ENCODE results near the gene PDSS2. TPM values are rescaled to one million over a fixed set of nuclear protein-coding genes. Genes with fewer than 3 reads are reported as not detected.

Gene PDSS2
- total RNA-seq, 1 donor from 2014 or later, result 13.4 TPM

- no peak overlapping the region for H3K4me3 ChIP-seq (ENCODE audit: low read depth, low read length)
- DNase-seq (ENCODE audit: low read depth), result no peak
- H3K36me3 ChIP-seq (ENCODE audit: control insufficient read depth, insufficient read depth, low read length), result no peaks in the 10 kb centered on the region
- no peaks in the 10 kb centered on the region for H3K27me3 ChIP-seq (ENCODE audit: control insufficient read depth, insufficient read depth, low read length)
- TF ChIP-seq CTCF (IDR thresholded peaks at IDR 0.05; ENCODE audit: insufficient read depth, low read length, poor library complexity, severe bottlenecking), result no peak
Measured at GRCh38 chr6:107344981-107345380, 114.4 kb downstream of the PDSS2 start.

- no peak for TF ChIP-seq CTCF (IDR thresholded peaks at IDR 0.05; ENCODE audit: insufficient read depth, low read length, poor library complexity, severe bottlenecking)
- H3K36me3 ChIP-seq (ENCODE audit: control insufficient read depth, insufficient read depth, low read length), result no peaks in the 10 kb centered on the region
- H3K27me3 ChIP-seq (ENCODE audit: control insufficient read depth, insufficient read depth, low read length), result no peaks in the 10 kb centered on the region
- DNase-seq (ENCODE audit: low read depth), result no peak
- H3K4me3 ChIP-seq (ENCODE audit: low read depth, low read length), result no peak overlapping the region
Measured at GRCh38 chr6:107344383-107344782, 115.0 kb downstream of the PDSS2 start.

GRCh38 chr6:107342144-107342543 lies 117.2 kb downstream of the PDSS2 start:
- TF ChIP-seq CTCF (IDR thresholded peaks at IDR 0.05; ENCODE audit: insufficient read depth, low read length, poor library complexity, severe bottlenecking), result no peak
- no peak overlapping the region for H3K4me3 ChIP-seq (ENCODE audit: low read depth, low read length)
- no peak for DNase-seq (ENCODE audit: low read depth)
- no peaks in the 10 kb centered on the region for H3K36me3 ChIP-seq (ENCODE audit: control insufficient read depth, insufficient read depth, low read length)
- no peaks in the 10 kb centered on the region for H3K27me3 ChIP-seq (ENCODE audit: control insufficient read depth, insufficient read depth, low read length)

GRCh38 chr6:107340881-107341280 lies 118.5 kb downstream of the PDSS2 start:
- Histone ChIP-seq H3K36me3 (ENCODE audit: control insufficient read depth, insufficient read depth, low read length) (no peaks in the 10 kb centered on the region), H3K27me3 (ENCODE audit: control insufficient read depth, insufficient read depth, low read length) (no peaks in the 10 kb centered on the region), H3K4me3 (ENCODE audit: low read depth, low read length) (no peak overlapping the region)
- no peak for TF ChIP-seq CTCF (IDR thresholded peaks at IDR 0.05; ENCODE audit: insufficient read depth, low read length, poor library complexity, severe bottlenecking)
- DNase-seq (ENCODE audit: low read depth), result no peak

GRCh38 chr6:107337191-107337741 lies 122.1 kb downstream of the PDSS2 start:
- TF ChIP-seq CTCF (IDR thresholded peaks at IDR 0.05; ENCODE audit: insufficient read depth, low read length, poor library complexity, severe bottlenecking), result no peak
- no peak for DNase-seq (ENCODE audit: low read depth)
- Histone ChIP-seq H3K4me3 (ENCODE audit: low read depth, low read length) (no peak overlapping the region), H3K36me3 (ENCODE audit: control insufficient read depth, insufficient read depth, low read length) (no peaks in the 10 kb centered on the region), H3K27me3 (ENCODE audit: control insufficient read depth, insufficient read depth, low read length) (no peaks in the 10 kb centered on the region)

- DNase-seq (ENCODE audit: low read depth), result no peak
- Histone ChIP-seq H3K36me3 (ENCODE audit: control insufficient read depth, insufficient read depth, low read length) (no peaks in the 10 kb centered on the region), H3K4me3 (ENCODE audit: low read depth, low read length) (no peak overlapping the region), H3K27me3 (ENCODE audit: control insufficient read depth, insufficient read depth, low read length) (no peaks in the 10 kb centered on the region)
- no peak for TF ChIP-seq CTCF (IDR thresholded peaks at IDR 0.05; ENCODE audit: insufficient read depth, low read length, poor library complexity, severe bottlenecking)
Measured at GRCh38 chr6:107334026-107334425, 125.3 kb downstream of the PDSS2 start.
